NCI-H2107 treated with DMSO at 0.1 percent for 48 hours (cell line): ENCODE data around the gene PSRC1.

Source experiments
- DNase-seq: peaks from one replicate; lab custom pipeline; 2025; ENCODE audit not compliant: unreplicated experiment; lab: John Stamatoyannopoulos, UW

PSRC1 gene

DNA sequence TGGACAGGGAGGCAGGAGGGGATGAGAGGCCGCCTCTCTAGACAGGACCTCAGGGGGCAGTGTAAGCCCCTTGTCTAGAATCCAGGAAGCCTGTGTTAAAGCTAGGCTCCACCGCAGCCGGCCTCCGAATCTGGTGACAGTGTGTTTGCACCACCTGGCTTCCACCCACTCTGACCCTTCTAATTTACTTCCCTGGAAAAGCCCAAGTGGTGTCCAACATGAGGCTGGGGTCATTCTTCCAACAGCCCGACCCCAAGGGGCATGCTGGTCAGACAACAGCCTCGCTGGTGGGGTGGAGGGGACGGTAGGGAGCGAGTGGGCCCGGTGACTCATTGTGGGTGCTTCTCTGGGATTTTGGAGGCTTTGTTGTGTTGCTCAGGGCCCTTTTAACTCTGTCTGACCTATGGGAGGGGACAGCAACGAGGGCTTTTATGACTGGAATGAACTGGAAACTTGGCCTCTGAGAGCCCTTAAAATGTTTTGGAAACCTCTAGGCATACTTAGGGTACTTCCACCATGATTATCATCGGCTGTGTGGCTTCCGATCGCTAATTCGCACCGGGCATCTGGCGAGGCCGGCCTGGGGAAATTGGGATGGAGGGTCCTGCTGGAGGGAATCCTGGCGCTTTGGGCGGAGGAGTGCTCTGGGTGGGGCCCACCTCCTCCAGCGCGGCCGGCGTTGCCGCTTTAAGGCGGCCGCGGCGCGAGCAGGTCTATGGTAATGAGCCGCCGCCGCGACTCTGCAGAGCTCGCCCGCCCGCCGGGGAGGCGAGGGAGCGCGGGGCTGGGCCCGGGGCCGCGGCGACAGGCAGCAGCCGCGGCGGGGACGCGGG is 33.9 kb downstream of the PSRC1 start, which contains the start of gene CELSR2:
TSS of gene CELSR2 (plus strand) at position 743 of the 833 bp plus-strand sequence. CDS start 541 bp downstream, outside the sequence.
- DNase-seq = no peak

DNA sequence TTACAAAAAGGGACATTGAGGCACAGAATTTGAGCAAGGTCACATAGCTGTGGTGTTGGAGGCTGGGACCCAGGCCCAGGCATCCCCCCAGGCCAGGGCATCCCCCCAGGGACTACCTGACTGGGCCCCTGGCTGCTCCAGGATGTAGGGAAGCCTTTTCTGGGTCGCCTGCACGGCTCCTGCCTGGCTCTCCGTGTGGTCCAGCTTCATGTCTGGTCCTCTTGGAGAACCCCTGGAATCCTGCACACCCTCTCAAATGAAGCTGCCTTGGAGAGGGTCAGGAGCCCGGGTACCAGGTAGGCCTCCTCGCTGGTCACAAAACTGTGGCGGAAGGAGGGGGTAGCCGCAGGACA is 34.5 kb downstream of the PSRC1 start:
- DNase-seq = no peak

DNA sequence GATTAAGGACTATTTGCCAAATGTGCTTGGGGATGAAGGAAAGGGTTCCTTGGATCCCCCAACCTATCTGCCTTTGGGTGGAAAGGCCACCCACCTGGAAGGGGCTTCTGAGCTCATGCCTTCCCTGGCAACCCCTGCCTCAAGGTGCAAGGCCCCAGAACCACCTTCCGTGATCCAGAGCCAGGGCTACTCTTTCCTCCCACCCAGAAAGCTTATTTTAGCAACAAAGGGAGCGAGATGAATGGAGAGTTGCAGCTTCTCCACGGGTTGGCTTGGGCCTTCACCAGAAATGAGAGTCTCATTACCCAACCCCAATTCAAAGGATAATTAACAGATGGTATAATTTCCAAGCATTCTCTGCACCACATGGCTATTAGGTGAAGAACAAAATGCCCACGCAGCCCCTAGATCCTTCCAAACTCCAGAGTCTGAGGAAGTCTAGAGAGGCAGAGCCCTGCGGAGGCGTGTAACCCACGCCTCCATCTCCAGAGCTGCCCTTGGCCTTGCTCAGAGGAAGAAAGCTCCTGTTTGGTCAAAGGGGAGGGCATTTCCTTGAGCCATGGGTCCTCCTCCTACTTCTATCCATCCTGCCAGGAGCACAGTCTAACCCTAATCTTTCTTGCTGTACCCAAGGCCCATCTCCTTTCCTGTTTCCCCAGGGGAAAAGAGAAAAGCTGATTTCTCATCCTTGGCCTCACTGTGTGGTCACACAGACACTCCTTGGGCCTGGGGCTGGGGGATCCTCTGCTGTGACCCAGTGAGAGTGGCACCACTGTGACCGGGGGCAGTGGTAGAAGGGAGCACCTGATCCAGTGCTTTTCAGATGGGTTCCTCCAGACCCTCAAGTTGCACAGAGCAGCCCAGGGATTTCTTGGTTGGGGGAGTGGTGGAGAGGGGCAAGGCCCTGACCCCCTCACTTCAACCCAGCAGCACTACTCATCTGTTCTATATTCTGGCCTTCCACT is 35.3 kb downstream of the PSRC1 start:
- DNase-seq = no peak

DNA sequence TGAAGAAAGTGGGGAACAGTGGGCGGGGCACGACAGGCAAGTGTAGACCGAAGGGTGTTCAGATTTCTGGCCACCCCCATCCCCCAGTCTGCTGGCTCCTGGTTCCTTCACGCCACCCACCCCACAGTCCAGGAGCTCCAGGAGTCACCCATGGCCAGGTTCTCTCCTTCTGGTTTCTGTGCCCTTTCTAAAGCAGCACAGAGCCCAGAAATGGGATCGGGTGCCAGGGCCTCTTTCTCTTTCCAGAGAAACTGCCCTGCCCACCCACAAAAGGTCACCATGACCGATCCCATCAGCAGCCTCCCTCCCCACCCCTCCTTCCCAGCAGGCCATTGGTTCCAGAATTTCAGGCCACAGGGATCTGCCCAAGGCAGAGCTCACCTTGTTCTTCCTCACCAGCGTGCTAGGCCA is 36.8 kb downstream of the PSRC1 start:
- DNase-seq = no peak

DNA sequence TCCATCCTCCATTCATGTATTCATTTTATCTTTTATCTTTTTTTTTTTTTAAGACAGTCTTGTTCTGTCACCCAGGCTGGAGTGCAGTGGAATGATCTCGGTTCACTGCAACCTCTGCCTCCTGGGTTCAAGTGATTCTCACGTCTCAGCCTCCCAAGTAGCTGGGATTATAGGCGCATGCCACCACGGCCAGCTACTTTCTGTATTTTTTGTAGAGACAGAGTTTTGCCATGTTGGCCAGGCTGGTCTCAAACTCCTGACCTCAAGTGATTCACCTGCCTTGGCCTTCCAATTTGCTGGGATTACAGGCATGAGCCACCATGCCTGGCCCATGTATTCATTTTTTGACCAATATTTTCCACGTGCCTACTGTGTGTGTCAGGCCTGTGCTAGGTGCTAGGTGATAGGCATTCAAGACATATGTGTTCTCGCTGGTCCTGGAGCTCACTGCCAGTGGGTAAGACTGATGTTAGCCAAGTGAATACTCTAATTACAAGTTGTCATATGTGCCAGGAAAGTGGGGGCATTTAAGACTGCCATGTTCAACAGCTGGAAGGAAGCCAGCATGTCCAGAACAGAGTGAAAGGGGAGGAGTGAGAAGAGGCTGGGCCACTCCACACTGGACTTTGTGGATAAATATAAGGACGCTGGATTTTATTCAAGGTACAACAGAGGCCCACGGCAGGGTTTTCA is 38.9 kb downstream of the PSRC1 start:
- no peak for DNase-seq

DNA sequence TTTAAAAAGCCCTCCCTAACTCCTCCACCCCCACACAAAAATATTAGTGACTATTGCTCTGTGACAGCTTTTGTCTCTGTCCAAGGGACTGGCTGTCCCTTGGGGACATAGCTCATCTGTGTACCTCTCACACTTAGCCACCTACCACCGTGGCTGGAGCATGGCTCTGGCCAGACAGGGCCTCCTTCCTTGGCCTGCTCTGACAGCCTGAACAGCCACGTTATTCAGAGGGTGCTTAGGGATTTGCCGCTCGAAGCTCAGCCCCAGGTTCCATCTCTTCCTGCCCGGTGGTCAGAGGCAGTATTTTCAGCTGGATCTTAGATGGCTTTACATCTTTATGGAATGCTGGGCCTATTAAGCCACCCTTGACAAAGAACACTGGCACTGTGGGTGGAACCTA is 39.7 kb downstream of the PSRC1 start:
- DNase-seq = no peak

DNA sequence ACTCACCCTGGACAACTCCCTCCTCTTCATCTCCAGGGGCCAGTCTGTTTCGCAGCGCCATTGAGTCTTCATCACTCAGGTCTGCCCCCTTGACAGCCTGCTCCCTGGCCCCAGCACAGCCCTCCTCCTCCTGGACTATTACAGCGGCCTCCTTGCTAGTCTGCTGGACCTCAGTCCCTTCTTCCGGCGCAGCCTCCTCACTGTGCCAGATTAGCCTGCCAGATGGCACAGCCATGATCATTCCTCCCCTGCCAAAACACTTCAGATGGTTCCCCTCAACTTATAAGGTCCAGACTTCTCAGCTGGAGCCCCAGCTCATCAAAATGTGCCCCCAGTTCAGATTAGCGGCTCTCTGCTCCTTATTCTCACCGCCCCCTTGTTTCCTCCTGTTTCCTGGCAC is 40.6 kb downstream of the PSRC1 start:
- DNase-seq = no peak

DNA sequence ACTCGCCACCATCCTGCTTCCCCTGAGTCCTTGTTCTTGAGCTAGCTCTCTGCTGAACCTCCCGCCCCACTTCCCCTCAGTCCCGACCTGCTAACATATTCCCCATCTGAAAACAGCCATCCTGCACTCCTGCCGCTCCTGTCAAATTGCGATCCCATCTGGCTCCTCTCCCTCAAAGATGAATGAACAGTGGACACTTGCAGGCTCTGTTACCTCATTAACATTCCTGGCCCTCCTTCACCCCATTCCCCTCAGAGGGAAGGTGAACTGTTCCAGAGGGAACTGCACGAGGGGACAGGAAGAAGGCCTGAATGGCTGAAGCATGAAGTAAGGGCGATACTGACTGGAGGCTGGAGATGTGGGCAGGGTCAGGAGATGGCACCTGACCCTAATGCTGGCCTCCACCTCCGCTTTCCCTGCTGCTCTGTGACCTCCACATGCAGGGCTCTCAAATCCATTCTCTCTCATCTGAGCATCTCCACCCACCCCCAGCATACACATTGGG is 41.1 kb downstream of the PSRC1 start:
- no peak for DNase-seq

DNA sequence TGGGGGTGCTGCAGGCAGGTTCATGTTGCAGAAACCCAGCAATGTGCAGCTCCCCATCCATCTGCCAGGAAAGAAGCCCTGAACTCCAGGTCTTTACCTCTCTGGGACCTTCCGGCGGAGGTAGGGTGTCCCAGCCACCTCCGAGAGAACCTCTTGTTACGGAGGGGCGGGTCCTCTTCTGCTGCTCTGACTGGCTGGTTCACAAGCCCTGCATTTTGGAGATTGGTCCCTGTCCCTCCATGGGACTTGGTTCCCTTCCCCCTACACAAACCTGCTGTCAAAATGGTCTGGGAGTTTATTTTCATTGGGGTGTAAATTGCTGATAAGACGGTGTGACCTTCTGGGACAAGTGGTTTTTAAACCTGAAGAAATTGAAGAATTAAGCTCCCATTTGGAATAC is 41.6 kb downstream of the PSRC1 start:
- no peak for DNase-seq

DNA sequence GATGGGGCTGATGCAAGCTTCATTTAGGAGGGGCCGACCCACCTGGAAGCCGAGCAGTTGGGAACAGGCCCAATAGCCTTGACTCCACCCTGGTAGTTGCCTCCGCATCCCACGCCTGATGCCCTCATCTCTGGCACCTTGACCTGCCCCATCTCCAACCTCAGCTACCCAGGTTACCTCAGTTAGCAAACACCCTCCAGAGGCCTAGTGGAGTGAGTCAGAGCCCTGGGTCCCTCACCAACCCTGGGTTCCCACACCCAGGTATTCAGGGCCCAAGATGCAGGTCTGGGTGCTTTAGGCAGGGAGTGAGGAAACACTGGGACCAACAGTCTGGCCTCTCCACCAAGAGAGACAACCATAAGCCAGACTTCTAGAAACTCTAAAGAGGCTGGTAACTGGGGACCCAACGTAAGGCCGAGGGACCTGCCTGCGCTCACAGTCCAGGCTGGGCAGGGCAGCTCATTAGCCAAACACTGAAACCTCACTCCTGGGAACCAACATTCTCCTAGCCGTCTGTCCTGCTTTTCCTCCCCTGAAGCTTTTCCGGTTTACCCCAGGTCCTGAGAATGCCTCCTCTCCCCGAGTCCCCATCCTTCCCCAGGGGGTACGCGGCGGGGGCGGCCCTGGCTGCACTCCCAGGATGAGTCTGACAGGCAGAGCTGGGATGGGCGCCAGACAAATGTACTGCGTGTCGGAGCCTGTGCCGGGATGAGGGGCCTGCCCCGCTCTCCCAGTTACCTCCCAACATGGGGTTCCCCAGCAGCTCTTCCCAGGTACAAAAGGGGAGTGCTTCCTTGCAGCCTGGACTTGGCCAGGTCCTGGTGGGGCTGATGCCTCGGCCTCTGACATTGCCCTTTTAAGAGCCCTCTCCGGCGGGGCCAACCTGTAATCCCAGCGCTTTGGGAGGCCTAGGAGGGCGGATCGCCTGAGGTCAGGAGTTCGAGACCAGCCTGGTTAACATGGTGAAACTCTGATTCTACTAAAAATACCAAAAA is 42.5 kb downstream of the PSRC1 start:
- peak; percentile 24 for DNase-seq

DNA sequence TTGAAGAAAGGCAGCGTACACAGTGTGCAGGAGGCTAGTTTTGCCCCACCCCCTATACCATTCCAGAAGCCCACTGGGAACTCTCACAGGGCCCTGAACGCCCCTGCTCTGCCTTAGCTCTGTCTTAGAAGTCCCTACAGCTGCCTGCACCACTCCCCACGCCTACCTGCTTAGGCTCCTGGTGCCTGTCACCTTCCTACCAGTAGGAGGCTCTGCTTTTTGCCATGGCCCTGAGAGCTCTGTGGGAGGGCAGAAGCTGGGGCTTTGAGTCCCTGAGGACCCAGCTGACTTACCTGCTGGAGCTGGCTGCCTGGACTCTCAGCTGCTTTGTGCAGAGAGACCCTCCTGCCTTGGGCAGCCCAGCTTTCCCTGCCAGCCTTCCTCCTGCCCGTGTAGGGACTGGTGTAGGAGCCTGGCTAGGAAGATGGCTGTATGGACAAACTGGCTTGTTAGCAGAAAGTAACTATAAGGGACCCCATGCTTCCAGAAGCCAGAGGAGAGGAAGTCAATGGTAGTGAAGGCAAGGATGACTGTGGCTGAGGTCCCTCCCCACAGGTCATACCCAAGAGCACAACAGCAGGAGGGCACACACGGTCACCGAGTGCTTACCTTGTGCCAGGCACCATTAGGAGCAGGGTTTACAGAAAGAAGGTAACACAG is 43.4 kb downstream of the PSRC1 start:
- peak; percentile 40 for DNase-seq

DNA sequence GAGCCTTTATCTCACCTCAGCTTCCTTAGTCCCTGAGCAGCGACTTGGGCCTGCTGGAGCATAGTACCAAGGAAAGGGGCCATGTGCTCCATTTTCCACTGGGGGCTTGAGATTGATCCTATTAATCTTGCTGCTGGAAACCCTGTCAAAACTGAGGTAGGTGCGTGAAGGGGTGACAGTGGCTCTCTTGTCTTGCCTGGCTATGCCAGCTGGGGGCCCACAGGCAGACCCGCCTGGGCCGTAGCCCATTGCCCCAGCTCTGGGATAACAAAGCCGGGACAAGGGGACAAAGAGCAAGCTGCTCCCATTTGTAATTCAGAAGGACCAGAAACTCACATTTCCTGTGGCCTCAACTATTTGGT is 43.9 kb downstream of the PSRC1 start:
- DNase-seq = no peak

DNA sequence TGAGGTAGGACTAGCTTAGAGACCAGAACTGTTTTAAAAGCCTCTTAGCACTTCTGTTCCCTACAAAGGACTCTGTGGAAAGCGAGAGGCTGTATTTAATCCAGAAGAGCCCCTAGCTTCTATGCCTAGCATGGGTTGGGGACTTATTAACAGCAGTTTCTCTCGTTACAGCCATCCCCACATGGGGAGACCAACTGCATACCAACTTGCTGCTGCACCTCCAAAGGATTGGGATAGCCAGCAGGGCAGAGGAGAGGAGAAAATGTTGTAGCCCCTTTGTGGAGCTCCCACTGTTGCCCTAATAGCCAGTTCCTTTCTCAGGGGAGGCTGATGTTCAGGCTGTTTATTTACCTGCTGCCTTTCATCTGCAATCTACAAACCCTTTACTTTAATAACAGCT is 44.6 kb downstream of the PSRC1 start:
- no peak for DNase-seq

DNA sequence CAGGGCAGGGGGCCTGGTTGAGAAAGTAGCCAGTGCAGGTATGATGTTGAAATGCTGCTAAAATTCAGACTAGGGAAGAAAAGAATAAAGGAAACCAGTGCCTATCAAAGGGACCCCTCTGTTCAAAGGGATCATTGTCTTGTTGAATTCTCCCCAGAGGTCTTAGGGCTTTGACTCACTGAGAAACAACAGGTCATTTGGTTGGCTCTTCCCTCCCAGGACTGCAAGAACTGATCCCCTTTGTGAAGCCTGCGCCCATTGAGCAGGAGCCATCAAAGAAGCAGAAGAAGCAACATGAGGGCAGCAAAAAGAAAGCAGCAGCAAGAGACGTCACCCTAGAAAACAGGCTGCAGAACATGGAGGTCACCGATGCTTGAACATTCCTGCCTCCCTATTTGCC is 45.4 kb downstream of the PSRC1 start:
- DNase-seq = no peak

DNA sequence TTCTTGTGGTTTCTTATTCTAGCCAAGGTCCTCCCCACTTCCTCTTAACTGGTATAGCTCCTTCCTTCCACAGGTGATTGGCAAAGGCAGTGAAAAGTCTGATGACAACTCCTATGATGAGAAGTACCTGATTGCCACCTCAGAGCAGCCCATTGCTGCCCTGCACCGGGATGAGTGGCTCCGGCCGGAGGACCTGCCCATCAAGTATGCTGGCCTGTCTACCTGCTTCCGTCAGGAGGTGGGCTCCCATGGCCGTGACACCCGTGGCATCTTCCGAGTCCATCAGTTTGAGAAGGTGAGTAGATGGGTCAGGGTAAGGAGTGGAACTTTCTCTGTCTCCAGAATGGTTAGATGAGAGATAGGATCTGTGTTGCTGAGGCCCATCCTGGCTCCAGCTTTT is 47.8 kb downstream of the PSRC1 start:
- no peak for DNase-seq

DNA sequence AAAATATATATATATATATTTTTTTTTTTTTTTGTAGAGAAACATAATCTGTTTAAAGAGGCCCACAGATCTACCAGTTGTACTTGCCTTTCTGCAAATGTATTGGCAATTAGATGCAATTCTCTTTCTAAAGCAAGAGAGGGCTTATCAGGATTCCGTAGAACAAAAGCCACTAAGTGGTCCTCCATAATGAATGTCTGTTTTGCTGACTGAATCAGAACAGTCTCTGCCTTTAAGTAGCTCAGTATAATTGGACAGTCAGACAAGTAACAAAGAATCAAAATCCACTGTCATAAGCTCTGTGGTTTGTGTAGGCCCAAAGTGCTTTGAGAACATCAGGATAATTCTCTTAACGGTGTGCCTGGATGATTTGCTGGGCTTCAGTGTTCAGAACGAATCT is 51.9 kb downstream of the PSRC1 start:
- no peak for DNase-seq
